Heart right ventricle (tissue), 16 donors: ENCODE results near the gene THSD7A. TPM values are rescaled to one million over a fixed set of nuclear protein-coding genes. Genes with fewer than 3 reads are reported as not detected.
A peak's percentile ranks its signal among the peaks of the same experiment; 100 is the strongest.

Experiments used
- ATAC-seq, 8 donors: fragments of 200-7000 bp; cut with Tn5 transposase; one replicate each; pipeline ENCODE4 v1.9.1; 2020; ENCODE audit warnings: mild to moderate bottlenecking in 8 of 8, moderate library complexity in 8 of 8, moderate number of reproducible peaks in 1 of 8
- DNase-seq, 2 donors: peaks; one replicate each; pipeline ENCODE4 v3.0.0-alpha.2; 2020
- H3K27ac ChIP-seq, 10 donors: fragments of 200-600 bp; sonication (generic) in 2 of 10; one replicate each; pipeline versions ENCODE4 v1.5.0 to v1.8.0; 2020 to 2022; ENCODE audit warnings: mild to moderate bottlenecking in 3 of 10
- H3K27me3 ChIP-seq, 7 donors: fragments of 200-600 bp; one replicate each; pipeline ENCODE4 v1.8.0; 2021 to 2022; ENCODE audit warnings: mild to moderate bottlenecking in 2 of 7
- H3K36me3 ChIP-seq, 9 donors: fragments of 200-600 bp; sonication (generic) in 1 of 9; one replicate each; pipeline versions ENCODE4 v1.5.0 to v1.8.0; 2020 to 2022; ENCODE audit warnings: mild to moderate bottlenecking in 2 of 9
- H3K4me1 ChIP-seq, 9 donors: fragments of 200-600 bp; sonication (generic) in 1 of 9; one replicate each; pipeline versions ENCODE4 v1.5.0 to v1.8.0; 2020 to 2022; ENCODE audit warnings: mild to moderate bottlenecking in 4 of 9
- H3K4me3 ChIP-seq, 10 donors: fragments of 200-600 bp; sonication (generic) in 2 of 10; one replicate each; pipeline versions ENCODE4 v1.5.0 to v1.8.0; 2020 to 2022; ENCODE audit warnings: mild to moderate bottlenecking in 7 of 10, moderate library complexity in 2 of 10
- H3K9me3 ChIP-seq, 11 donors: fragments of 200-600 bp in 10 of 11; sonication (generic) in 2 of 11; one replicate each; pipeline versions ENCODE4 v1.5.0 to v1.8.0; 2013 to 2022; ENCODE audit warnings: mild to moderate bottlenecking in 2 of 11, control low read depth in 1 of 11, moderate library complexity in 1 of 11
- CTCF ChIP-seq, 9 donors: fragments of 200-600 bp; sonication (generic) in 2 of 9; IDR thresholded peaks; one replicate each; pipeline versions ENCODE4 v1.5.0 to v1.8.0; 2021 to 2022; ENCODE audit warnings: antibody characterized with exemption in 9 of 9, mild to moderate bottlenecking in 5 of 9, moderate library complexity in 1 of 9
- WGBS, 2 donors: extraction: QIAGEN DNeasy Blood & Tissue Kit; methylation state at CpG; one replicate each; pipeline ENCODE4 v1.1.7; 2013; ENCODE audit warnings: inconsistent platforms in 1 of 2; 5-methylcytosine and 5-hydroxymethylcytosine counted together
- intact Hi-C, 10 donors: fragments of 100-400 bp; cut with DNase I; formaldehyde crosslinking; loops; one replicate each; pipeline versions ENCODE4 v1.11.1 to v1.14.2; 2022
- polyA plus RNA-seq, 2 donors: library from polyadenylated mRNA; stranded (reverse); fragments of 200-250 nt; gene quantifications; one replicate each; pipeline ENCODE4 v1.2.3, GENCODE V29; 2013
- total RNA-seq, 10 donors: library from RNA; stranded (reverse); fragmentation: NEBNext Ultra II Directional in 3 of 10; extraction: Animal tissue kit (Norgen Biotek cat#: 25700) in 3 of 10; gene quantifications; one replicate each; pipeline versions ENCODE4 v1.2.1 to v1.2.4, GENCODE V29; 2021 to 2023
- donor health status: Arrhythmogenic right ventricular cardiomyopathy.
- donor health status: ischemic (EF 13 %, LVEDD 7.1; RV severe dilation, severe dysfunction).
- donor health status: healthy with polysubstance abuse.
- donor health status: DM: no; HTN: yes; CAD: no.
- donor health status: DM: no; HTN: no; CAD: no.
- donor health status: ischemic (EF 25% LVEDD 6.9; RV normal size, moderate dysfunction).
- donor health status: ischemic (EF 25% LVEDD 5.7; RV mildly dilated, moderate dysfunction).
- donor health status: healthy.
- donor health status: DM: yes; HTN: yes; CAD: no.
- donor health status: Ischemic cardiomyopathy.
- donor health status: ischemic (EF 35%, LVEDD 5.7; RV mildly dilated, moderate dysfunction).
- donor health status: nonischemic (EF 11% LVEDD 7.7; RV severe dilation, severe dysfunction).
- donor health status: DM: yes; HTN: yes; CAD: no.
- donor health status: PGD.
- donor health status: ischemic (EF 29% LVEDD 5.4; RV normal size, mild dysfunction).
- donor health status: nonischemic (EF 23%, LVEDD 6.1; RV moderate dilation, normal function).

The THSD7A gene
- total and polyA plus RNA-seq, 12 donors = 0.22 to 3.4 (median 1.2) TPM

- no peak for ATAC-seq
- peak overlapping the region in 2 of 10 donors; percentile 5 to 19 for H3K4me3 ChIP-seq
- H3K27ac ChIP-seq = no peak overlapping the region
- intact Hi-C loops = no loop called here
- H3K9me3 ChIP-seq = peaks cover 0 to 7% (median 0%) of the 10 kb centered on the region in 11 donors
- H3K27me3 ChIP-seq = no peaks in the 10 kb centered on the region
- no peak for DNase-seq
- H3K36me3 ChIP-seq = no peaks in the 10 kb centered on the region
- no peaks in the 10 kb centered on the region for H3K4me1 ChIP-seq
- TF ChIP-seq CTCF (IDR thresholded peaks at IDR 0.05) = no peak
- WGBS, 2 donors = 50 to 54% methylated on average over 2 of the region's 2 CpGs
Observed at GRCh38 chr7:11776039-11776438, 56.0 kb downstream of the THSD7A start.

- no peak for TF ChIP-seq CTCF (IDR thresholded peaks at IDR 0.05)
- Histone ChIP-seq H3K4me1 (no peaks in the 10 kb centered on the region), H3K4me3 (no peak overlapping the region), H3K27ac (no peak overlapping the region), H3K36me3 (no peaks in the 10 kb centered on the region), H3K9me3 (peaks cover 0 to 7% (median 0%) of the 10 kb centered on the region in 11 donors), H3K27me3 (no peaks in the 10 kb centered on the region)
- DNase-seq (no peak), ATAC-seq (no peak)
- 91 to 92% methylated on average over 2 of the region's 2 CpGs for whole genome bisulfite sequencing, 2 donors
- intact Hi-C loops = no loop called here
Observed at GRCh38 chr7:11775401-11775800, 56.6 kb downstream of the THSD7A start.

GRCh38 chr7:11768263-11768662 lies 63.7 kb downstream of the THSD7A start:
- Histone ChIP-seq H3K4me1 (no peaks in the 10 kb centered on the region), H3K27ac (no peak overlapping the region), H3K36me3 (no peaks in the 10 kb centered on the region), H3K4me3 (no peak overlapping the region), H3K9me3 (peaks cover 0 to 7% (median 0%) of the 10 kb centered on the region in 11 donors), H3K27me3 (no peaks in the 10 kb centered on the region)
- ATAC-seq (no peak), DNase-seq (no peak)
- no peak for TF ChIP-seq CTCF (IDR thresholded peaks at IDR 0.05)
- WGBS, 2 donors = 92% methylated on average over 5 of the region's 5 CpGs
- intact Hi-C loops = no loop called here

DNA sequence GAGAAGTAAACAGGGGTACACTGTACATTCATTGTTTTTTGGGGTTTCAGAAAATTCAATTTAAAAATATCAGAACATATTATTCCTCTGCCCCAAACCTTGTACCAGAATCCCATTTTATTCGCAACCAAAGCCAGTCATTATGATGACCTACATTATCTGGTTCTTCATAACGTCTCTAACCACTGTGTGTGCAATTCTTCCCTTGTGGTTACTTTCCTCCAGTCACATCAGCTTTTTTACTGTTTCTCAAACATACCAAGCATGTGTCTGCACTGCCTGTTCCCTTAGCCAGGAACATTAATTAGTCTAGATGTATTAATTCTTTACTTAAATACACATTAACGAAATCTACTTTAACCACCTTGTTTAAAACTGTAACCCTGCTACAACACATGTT lies 64.8 kb downstream of the THSD7A start:
- no peaks in the 10 kb centered on the region for H3K27me3 ChIP-seq
- no peak for ATAC-seq
- no peak for DNase-seq
- H3K4me1 ChIP-seq = no peaks in the 10 kb centered on the region
- H3K36me3 ChIP-seq = no peaks in the 10 kb centered on the region
- peaks cover 0 to 7% (median 0%) of the 10 kb centered on the region in 11 donors for H3K9me3 ChIP-seq
- no peak for TF ChIP-seq CTCF (IDR thresholded peaks at IDR 0.05)
- H3K4me3 ChIP-seq = no peak overlapping the region
- WGBS, 2 donors = 83 to 85% methylated on average over 3 of the region's 3 CpGs
- intact Hi-C loops = no loop called here
- H3K27ac ChIP-seq = no peak overlapping the region
